ENCODE measurements around the gene MEIKIN.
"Not testable (repeated sequence)": the region's sequence is repeated elsewhere in the genome, so short reads cannot be mapped to it uniquely, and the experiment has no call there.

Gene MEIKIN

DNA sequence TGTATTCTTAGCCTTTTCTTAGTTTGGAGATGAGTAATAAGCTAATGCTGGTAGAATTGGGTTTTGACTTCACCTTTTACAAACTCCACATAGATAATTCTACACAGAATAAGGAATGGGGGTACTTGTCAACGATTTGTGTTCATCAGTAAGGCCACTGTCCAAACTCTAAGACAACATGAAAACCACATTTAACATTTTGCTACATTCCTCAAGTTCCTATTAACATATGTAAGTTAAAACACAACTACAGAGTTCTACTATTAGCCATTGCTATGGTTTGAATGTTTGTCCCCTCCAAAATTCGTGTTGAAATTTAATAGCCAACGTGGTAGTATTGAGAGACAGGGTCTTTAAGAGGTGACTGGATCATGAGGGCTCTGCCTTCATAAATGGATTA lies 31.9 kb downstream of the MEIKIN start:
- no peak overlapping the region for H3K4me3 ChIP-seq (ENCODE audit: low read length in 2 of 2)
- no peaks in the 10 kb centered on the region for H3K9me3 ChIP-seq (ENCODE audit: control insufficient read depth in 2 of 2, low read length in 2 of 2)
- no peaks in the 10 kb centered on the region for H3K4me1 ChIP-seq (ENCODE audit: control insufficient read depth in 2 of 2, insufficient read depth in 2 of 2, low read length in 2 of 2)
- H3K27ac ChIP-seq (ENCODE audit: low read depth in 2 of 2, low read length in 2 of 2): no peak overlapping the region
- H3K36me3 ChIP-seq (ENCODE audit: control insufficient read depth in 2 of 2, insufficient read depth in 2 of 2, low read length in 2 of 2): no peaks in the 10 kb centered on the region
- no peaks in the 10 kb centered on the region for H3K27me3 ChIP-seq (ENCODE audit: control insufficient read depth in 2 of 2, insufficient read depth in 2 of 2, low read length in 2 of 2)
- no peak overlapping the region for H3K9ac ChIP-seq (ENCODE audit: low read depth in 1 of 2, low read length in 2 of 2)

DNA sequence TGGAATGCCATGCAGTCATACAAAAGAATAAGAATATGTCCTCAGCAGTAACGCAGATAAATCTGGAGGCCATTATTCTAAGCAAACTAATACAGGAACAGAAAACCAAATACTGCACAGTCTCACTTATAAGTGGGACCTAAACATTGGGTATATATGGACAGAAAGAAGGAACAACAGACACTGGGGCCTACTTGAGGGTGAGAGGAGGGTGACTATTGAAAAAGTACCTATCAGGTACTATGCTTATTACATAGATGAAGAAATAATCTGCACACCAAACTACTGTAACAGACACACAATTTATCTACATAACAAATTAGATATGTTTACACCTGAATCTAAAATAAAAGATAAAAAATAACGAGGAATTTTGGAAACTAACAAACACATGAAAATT lies 38.8 kb downstream of the MEIKIN start:
- Histone ChIP-seq H3K9me3 (ENCODE audit: control insufficient read depth in 2 of 2, low read length in 2 of 2) (no peaks in the 10 kb centered on the region), H3K4me3 (ENCODE audit: low read length in 2 of 2) (no peak overlapping the region), H3K4me1 (ENCODE audit: control insufficient read depth in 2 of 2, insufficient read depth in 2 of 2, low read length in 2 of 2) (no peaks in the 10 kb centered on the region), H3K36me3 (ENCODE audit: control insufficient read depth in 2 of 2, insufficient read depth in 2 of 2, low read length in 2 of 2) (no peaks in the 10 kb centered on the region), H3K27me3 (ENCODE audit: control insufficient read depth in 2 of 2, insufficient read depth in 2 of 2, low read length in 2 of 2) (no peaks in the 10 kb centered on the region), H3K27ac (ENCODE audit: low read depth in 2 of 2, low read length in 2 of 2) (no peak overlapping the region), H3K9ac (ENCODE audit: low read depth in 1 of 2, low read length in 2 of 2) (no peak overlapping the region)

- H3K9ac ChIP-seq (ENCODE audit: low read depth in 1 of 2, low read length in 2 of 2); H3K36me3 ChIP-seq (ENCODE audit: control insufficient read depth in 2 of 2, insufficient read depth in 2 of 2, low read length in 2 of 2); H3K9me3 ChIP-seq (ENCODE audit: control insufficient read depth in 2 of 2, low read length in 2 of 2); H3K4me3 ChIP-seq (ENCODE audit: low read length in 2 of 2); H3K27me3 ChIP-seq (ENCODE audit: control insufficient read depth in 2 of 2, insufficient read depth in 2 of 2, low read length in 2 of 2); H3K4me1 ChIP-seq (ENCODE audit: control insufficient read depth in 2 of 2, insufficient read depth in 2 of 2, low read length in 2 of 2): not testable (repeated sequence)
- peak overlapping the region in 1 of 2 donors; percentile 9 for H3K27ac ChIP-seq (ENCODE audit: low read depth in 2 of 2, low read length in 2 of 2)
Observed at GRCh38 chr5:131902266-131902665, 43.2 kb downstream of the MEIKIN start.

DNA sequence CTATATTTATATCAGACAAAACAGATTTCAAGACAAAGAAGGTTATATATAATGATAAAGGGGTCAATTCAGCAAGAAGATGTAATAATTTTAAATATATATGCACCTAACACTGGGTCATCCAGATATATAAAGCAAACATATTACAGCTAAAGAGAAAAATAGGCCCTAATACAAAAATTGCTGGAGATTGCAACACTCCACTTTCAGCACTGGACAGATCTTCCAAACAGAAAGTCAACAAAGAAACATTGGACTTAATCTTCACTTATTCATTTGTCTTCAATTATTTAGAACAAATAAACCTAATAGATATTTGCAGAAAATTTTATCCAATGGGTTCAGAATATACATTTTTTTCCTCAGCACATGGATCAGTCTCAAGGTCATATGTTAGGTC lies 45.8 kb downstream of the MEIKIN start:
- H3K4me3 ChIP-seq (ENCODE audit: low read length in 2 of 2): no peak overlapping the region
- no peak overlapping the region for H3K27ac ChIP-seq (ENCODE audit: low read depth in 2 of 2, low read length in 2 of 2)
- H3K9ac ChIP-seq (ENCODE audit: low read depth in 1 of 2, low read length in 2 of 2): no peak overlapping the region
- H3K4me1 ChIP-seq (ENCODE audit: control insufficient read depth in 2 of 2, insufficient read depth in 2 of 2, low read length in 2 of 2): no peaks in the 10 kb centered on the region
- H3K9me3 ChIP-seq (ENCODE audit: control insufficient read depth in 2 of 2, low read length in 2 of 2): no peaks in the 10 kb centered on the region
- no peaks in the 10 kb centered on the region for H3K27me3 ChIP-seq (ENCODE audit: control insufficient read depth in 2 of 2, insufficient read depth in 2 of 2, low read length in 2 of 2)
- no peaks in the 10 kb centered on the region for H3K36me3 ChIP-seq (ENCODE audit: control insufficient read depth in 2 of 2, insufficient read depth in 2 of 2, low read length in 2 of 2)

DNA sequence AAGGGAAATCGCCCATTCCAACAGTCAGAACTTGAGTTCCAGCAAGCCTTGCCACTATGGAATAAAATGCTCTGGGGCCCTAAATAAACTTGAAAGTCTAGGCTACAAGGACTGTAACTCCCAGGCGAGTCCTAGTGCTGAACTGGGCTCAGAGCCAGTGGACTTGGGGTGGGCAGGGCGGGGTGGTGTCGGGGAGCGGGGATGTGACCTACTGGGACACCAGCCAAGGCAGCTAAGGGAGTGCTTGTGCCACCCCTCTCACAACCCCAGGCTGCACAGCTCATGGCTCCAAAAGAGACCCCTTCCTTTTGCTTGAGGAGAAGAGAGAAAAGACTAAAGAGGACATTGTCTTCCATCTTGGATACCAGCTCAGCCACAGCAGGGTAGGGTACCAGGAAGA lies 61.5 kb downstream of the MEIKIN start:
- H3K36me3 ChIP-seq (ENCODE audit: control insufficient read depth in 2 of 2, insufficient read depth in 2 of 2, low read length in 2 of 2): no peaks in the 10 kb centered on the region

GRCh38 chr5:131879705-131880104 lies 65.8 kb downstream of the MEIKIN start:
- Histone ChIP-seq H3K27me3 (ENCODE audit: control insufficient read depth in 2 of 2, insufficient read depth in 2 of 2, low read length in 2 of 2) (no peaks in the 10 kb centered on the region), H3K27ac (ENCODE audit: low read depth in 2 of 2, low read length in 2 of 2) (no peak overlapping the region), H3K36me3 (ENCODE audit: control insufficient read depth in 2 of 2, insufficient read depth in 2 of 2, low read length in 2 of 2) (no peaks in the 10 kb centered on the region), H3K9ac (ENCODE audit: low read depth in 1 of 2, low read length in 2 of 2) (no peak overlapping the region), H3K9me3 (ENCODE audit: control insufficient read depth in 2 of 2, low read length in 2 of 2) (no peaks in the 10 kb centered on the region), H3K4me3 (ENCODE audit: low read length in 2 of 2) (no peak overlapping the region), H3K4me1 (ENCODE audit: control insufficient read depth in 2 of 2, insufficient read depth in 2 of 2, low read length in 2 of 2) (no peaks in the 10 kb centered on the region)

More for the DNA sequence above, 61.5 kb downstream of the MEIKIN start:
- H3K4me1 ChIP-seq (ENCODE audit: control insufficient read depth in 2 of 2, insufficient read depth in 2 of 2, low read length in 2 of 2): no peaks in the 10 kb centered on the region
- no peak overlapping the region for H3K27ac ChIP-seq (ENCODE audit: low read depth in 2 of 2, low read length in 2 of 2)
- no peaks in the 10 kb centered on the region for H3K27me3 ChIP-seq (ENCODE audit: control insufficient read depth in 2 of 2, insufficient read depth in 2 of 2, low read length in 2 of 2)
- no peak overlapping the region for H3K9ac ChIP-seq (ENCODE audit: low read depth in 1 of 2, low read length in 2 of 2)
- no peaks in the 10 kb centered on the region for H3K9me3 ChIP-seq (ENCODE audit: control insufficient read depth in 2 of 2, low read length in 2 of 2)
- H3K4me3 ChIP-seq (ENCODE audit: low read length in 2 of 2): no peak overlapping the region

DNA sequence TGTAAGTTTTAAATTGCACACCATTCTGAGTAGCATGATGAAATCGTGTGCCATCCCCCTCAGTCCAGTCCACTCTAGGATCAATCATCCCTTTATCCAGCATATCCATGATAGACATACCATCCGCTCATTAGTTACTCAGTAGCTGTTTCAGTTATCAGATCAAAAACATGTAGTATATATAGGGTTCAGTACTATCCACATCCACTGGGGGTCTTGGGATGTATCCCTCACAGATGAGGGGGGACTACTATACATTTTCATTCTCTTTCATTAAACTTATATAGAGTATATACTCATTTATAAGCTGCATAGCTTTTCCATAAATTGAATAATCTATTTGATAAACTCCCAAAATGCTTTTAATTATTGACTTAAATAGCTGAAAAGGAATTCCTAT lies 67.6 kb downstream of the MEIKIN start:
- H3K27ac ChIP-seq (ENCODE audit: low read depth in 2 of 2, low read length in 2 of 2): no peak overlapping the region
- no peaks in the 10 kb centered on the region for H3K36me3 ChIP-seq (ENCODE audit: control insufficient read depth in 2 of 2, insufficient read depth in 2 of 2, low read length in 2 of 2)
- no peaks in the 10 kb centered on the region for H3K27me3 ChIP-seq (ENCODE audit: control insufficient read depth in 2 of 2, insufficient read depth in 2 of 2, low read length in 2 of 2)
- H3K4me1 ChIP-seq (ENCODE audit: control insufficient read depth in 2 of 2, insufficient read depth in 2 of 2, low read length in 2 of 2): no peaks in the 10 kb centered on the region
- H3K9me3 ChIP-seq (ENCODE audit: control insufficient read depth in 2 of 2, low read length in 2 of 2): no peaks in the 10 kb centered on the region
- H3K4me3 ChIP-seq (ENCODE audit: low read length in 2 of 2): no peak overlapping the region
- H3K9ac ChIP-seq (ENCODE audit: low read depth in 1 of 2, low read length in 2 of 2): no peak overlapping the region

GRCh38 chr5:131871251-131871650 lies 74.2 kb downstream of the MEIKIN start:
- not testable (repeated sequence) for H3K27me3 ChIP-seq (ENCODE audit: control insufficient read depth in 2 of 2, insufficient read depth in 2 of 2, low read length in 2 of 2); H3K9me3 ChIP-seq (ENCODE audit: control insufficient read depth in 2 of 2, low read length in 2 of 2)

GRCh38 chr5:131867524-131867923 lies 77.9 kb downstream of the MEIKIN start:
- Histone ChIP-seq H3K9me3 (ENCODE audit: control insufficient read depth in 2 of 2, low read length in 2 of 2) (peaks cover 0 to 6% of the 10 kb centered on the region in 2 donors), H3K27me3 (ENCODE audit: control insufficient read depth in 2 of 2, insufficient read depth in 2 of 2, low read length in 2 of 2) (no peaks in the 10 kb centered on the region), H3K36me3 (ENCODE audit: control insufficient read depth in 2 of 2, insufficient read depth in 2 of 2, low read length in 2 of 2) (no peaks in the 10 kb centered on the region), H3K4me3 (ENCODE audit: low read length in 2 of 2) (no peak overlapping the region), H3K4me1 (ENCODE audit: control insufficient read depth in 2 of 2, insufficient read depth in 2 of 2, low read length in 2 of 2) (no peaks in the 10 kb centered on the region), H3K9ac (ENCODE audit: low read depth in 1 of 2, low read length in 2 of 2) (no peak overlapping the region), H3K27ac (ENCODE audit: low read depth in 2 of 2, low read length in 2 of 2) (no peak overlapping the region)

More at GRCh38 chr5:131871251-131871650, 74.2 kb downstream of the MEIKIN start:
- not testable (repeated sequence) for H3K4me1 ChIP-seq (ENCODE audit: control insufficient read depth in 2 of 2, insufficient read depth in 2 of 2, low read length in 2 of 2); H3K36me3 ChIP-seq (ENCODE audit: control insufficient read depth in 2 of 2, insufficient read depth in 2 of 2, low read length in 2 of 2); H3K4me3 ChIP-seq (ENCODE audit: low read length in 2 of 2); H3K27ac ChIP-seq (ENCODE audit: low read depth in 2 of 2, low read length in 2 of 2); H3K9ac ChIP-seq (ENCODE audit: low read depth in 1 of 2, low read length in 2 of 2)

GRCh38 chr5:131863700-131864099 lies 81.8 kb downstream of the MEIKIN start:
- H3K4me3 ChIP-seq (ENCODE audit: low read length in 2 of 2): no peak overlapping the region
- no peaks in the 10 kb centered on the region for H3K4me1 ChIP-seq (ENCODE audit: control insufficient read depth in 2 of 2, insufficient read depth in 2 of 2, low read length in 2 of 2)
- no peak overlapping the region for H3K9ac ChIP-seq (ENCODE audit: low read depth in 1 of 2, low read length in 2 of 2)
- no peaks in the 10 kb centered on the region for H3K27me3 ChIP-seq (ENCODE audit: control insufficient read depth in 2 of 2, insufficient read depth in 2 of 2, low read length in 2 of 2)
- no peaks in the 10 kb centered on the region for H3K36me3 ChIP-seq (ENCODE audit: control insufficient read depth in 2 of 2, insufficient read depth in 2 of 2, low read length in 2 of 2)
- peaks cover 0 to 6% of the 10 kb centered on the region in 2 donors for H3K9me3 ChIP-seq (ENCODE audit: control insufficient read depth in 2 of 2, low read length in 2 of 2)
- no peak overlapping the region for H3K27ac ChIP-seq (ENCODE audit: low read depth in 2 of 2, low read length in 2 of 2)

DNA sequence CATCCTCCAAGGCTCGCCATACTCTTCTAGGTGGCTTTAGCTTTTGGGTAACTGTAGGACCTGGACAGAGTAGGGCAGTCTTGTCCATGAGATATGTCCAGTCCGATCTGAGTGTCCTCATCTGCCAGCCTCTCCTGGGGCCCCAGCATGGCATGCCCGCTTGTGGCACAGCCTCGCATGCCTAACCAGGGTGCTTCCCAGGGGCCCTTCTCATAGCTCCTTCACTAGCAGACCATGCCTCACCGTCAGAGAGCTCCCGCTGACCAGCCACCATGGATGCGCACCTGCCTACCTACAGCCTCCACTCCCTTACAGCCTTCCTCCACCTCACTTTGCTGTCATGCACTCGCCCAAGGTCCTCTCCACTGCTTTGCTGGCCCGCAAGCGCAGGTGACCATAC lies 88.1 kb downstream of the MEIKIN start:
- Histone ChIP-seq H3K36me3 (ENCODE audit: control insufficient read depth in 2 of 2, insufficient read depth in 2 of 2, low read length in 2 of 2) (no peaks in the 10 kb centered on the region), H3K4me1 (ENCODE audit: control insufficient read depth in 2 of 2, insufficient read depth in 2 of 2, low read length in 2 of 2) (no peaks in the 10 kb centered on the region), H3K9me3 (ENCODE audit: control insufficient read depth in 2 of 2, low read length in 2 of 2) (no peaks in the 10 kb centered on the region), H3K27ac (ENCODE audit: low read depth in 2 of 2, low read length in 2 of 2) (no peak overlapping the region), H3K4me3 (ENCODE audit: low read length in 2 of 2) (no peak overlapping the region), H3K9ac (ENCODE audit: low read depth in 1 of 2, low read length in 2 of 2) (no peak overlapping the region), H3K27me3 (ENCODE audit: control insufficient read depth in 2 of 2, insufficient read depth in 2 of 2, low read length in 2 of 2) (no peaks in the 10 kb centered on the region)

All from mucosa of rectum (tissue), 2 donors.